Neural progenitor cell (in vitro differentiated cells): ENCODE data around the gene ASH1L.

ENCODE experiments used
- CTCF ChIP-seq: fragments of 200-600 bp; sonication (generic); IDR thresholded peaks from 2 replicates; pipeline ENCODE4 v1.5.1; 2017; ENCODE audit warnings: antibody characterized with exemption, mild to moderate bottlenecking
- EZH2 ChIP-seq: fragments of 200-600 bp; sonication (generic); IDR thresholded peaks from 2 replicates; pipeline ENCODE4 v1.6.1; 2017; ENCODE audit warnings: antibody characterized with exemption, mild to moderate bottlenecking, moderate library complexity
- EZH2phosphoT487 ChIP-seq: fragments of 200-600 bp; sonication (generic); IDR thresholded peaks from 2 replicates; pipeline ENCODE4 v1.6.1; 2017; ENCODE audit warnings: antibody characterized with exemption

DNA sequence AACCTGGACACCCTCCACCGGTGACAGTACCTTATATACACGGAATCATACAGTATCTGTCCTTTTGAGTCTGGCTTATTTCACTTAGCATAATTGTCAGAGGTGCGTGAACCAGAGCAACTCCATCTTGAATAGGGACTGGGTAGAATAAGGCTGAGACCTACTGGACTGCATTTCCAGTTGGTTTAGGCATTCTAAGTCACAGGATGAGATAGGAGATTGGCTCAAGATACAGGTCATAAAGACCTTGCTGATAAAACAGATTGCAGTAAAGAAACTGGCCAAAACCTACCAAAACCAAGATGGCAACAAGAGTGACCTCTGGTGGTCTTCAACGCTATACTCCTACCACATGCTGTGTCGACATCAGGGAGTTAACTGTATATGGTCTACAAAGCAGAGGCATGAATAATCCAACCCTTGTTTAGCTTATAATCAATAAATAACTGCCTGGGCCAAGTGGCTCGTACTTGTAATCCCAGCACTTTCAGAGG lies 255.3 kb downstream of the ASH1L start:
- TF ChIP-seq CTCF (peak; percentile 52), EZH2phosphoT487 (no peak), EZH2 (no peak)
